ENCODE measurements around the gene MAML3. TPM values are rescaled to one million over a fixed set of nuclear protein-coding genes. Genes with fewer than 3 reads are reported as not detected.
A peak's percentile ranks its signal among the peaks of the same experiment; 100 is the strongest.

Gene MAML3
- total and polyA plus RNA-seq, 8 donors: 5.8 to 18.7 (median 16.7) TPM

- DNase-seq (no peak), ATAC-seq (peak; percentile 43)
- Histone ChIP-seq H3K27ac (peak overlapping the region in 1 of 2 donors; percentile 8), H3K4me3 (no peak overlapping the region), H3K9me3 (no peaks in the 10 kb centered on the region), H3K4me1 (peaks cover 12 to 33% of the 10 kb centered on the region in 2 donors), H3K27me3 (no peaks in the 10 kb centered on the region), H3K36me3 (no peaks in the 10 kb centered on the region)
- intact Hi-C loops (cut with DNase I): no loop called here
- no peak for TF ChIP-seq CTCF (IDR thresholded peaks at IDR 0.05)
Observed at GRCh38 chr4:140085062-140085622, 68.8 kb downstream of the MAML3 start.

GRCh38 chr4:140084385-140084784, 69.6 kb downstream of the MAML3 start:
- intact Hi-C loops (cut with DNase I): no loop called here
- no peaks in the 10 kb centered on the region for H3K9me3 ChIP-seq
- ATAC-seq (no peak), DNase-seq (no peak)
- H3K4me3 ChIP-seq: no peak overlapping the region
- no peaks in the 10 kb centered on the region for H3K27me3 ChIP-seq
- no peaks in the 10 kb centered on the region for H3K36me3 ChIP-seq
- H3K4me1 ChIP-seq: peaks cover 12 to 35% of the 10 kb centered on the region in 2 donors
- no peak for TF ChIP-seq CTCF (IDR thresholded peaks at IDR 0.05)
- peak overlapping the region in 1 of 2 donors; percentile 8 for H3K27ac ChIP-seq

GRCh38 chr4:140082391-140082755, 71.6 kb downstream of the MAML3 start:
- intact Hi-C loops (cut with DNase I): no loop called here
- H3K27ac ChIP-seq: peak overlapping the region in 1 of 2 donors; percentile 41
- H3K36me3 ChIP-seq: no peaks in the 10 kb centered on the region
- ATAC-seq (no peak), DNase-seq (no peak)
- H3K9me3 ChIP-seq: no peaks in the 10 kb centered on the region
- no peak for TF ChIP-seq CTCF (IDR thresholded peaks at IDR 0.05)
- H3K4me3 ChIP-seq: no peak overlapping the region
- H3K27me3 ChIP-seq: no peaks in the 10 kb centered on the region
- H3K4me1 ChIP-seq: peaks cover 12 to 28% of the 10 kb centered on the region in 2 donors

GRCh38 chr4:140081641-140082390, 72.2 kb downstream of the MAML3 start:
- H3K9me3 ChIP-seq: no peaks in the 10 kb centered on the region
- intact Hi-C loops (cut with DNase I): no loop called here
- no peak for DNase-seq
- no peak overlapping the region for H3K4me3 ChIP-seq
- peaks cover 12 to 28% of the 10 kb centered on the region in 2 donors for H3K4me1 ChIP-seq
- no peak for TF ChIP-seq CTCF (IDR thresholded peaks at IDR 0.05)
- H3K27me3 ChIP-seq: no peaks in the 10 kb centered on the region
- peak overlapping the region; percentile 25 to 41 for H3K27ac ChIP-seq
- no peak for ATAC-seq
- H3K36me3 ChIP-seq: no peaks in the 10 kb centered on the region

- ATAC-seq (no peak), DNase-seq (no peak)
- Histone ChIP-seq H3K27ac (peak overlapping the region in 1 of 2 donors; percentile 41), H3K4me3 (no peak overlapping the region), H3K36me3 (no peaks in the 10 kb centered on the region), H3K9me3 (no peaks in the 10 kb centered on the region), H3K4me1 (peaks cover 12 to 28% of the 10 kb centered on the region in 2 donors), H3K27me3 (no peaks in the 10 kb centered on the region)
- intact Hi-C loops (cut with DNase I): no loop called here
- no peak for TF ChIP-seq CTCF (IDR thresholded peaks at IDR 0.05)
Observed at GRCh38 chr4:140080883-140081282, 73.1 kb downstream of the MAML3 start.
